H1 (cell line): ENCODE results near the gene TECRL. TPM values are rescaled to one million over a fixed set of nuclear protein-coding genes. Genes with fewer than 3 reads are reported as not detected.

ENCODE experiments used
- CTCF ChIA-PET: fragments of 300-600 bp; sonication (Branson Sonifier 250); formaldehyde crosslinking; loops from one replicate; lab custom pipeline; 2021; ENCODE audit not compliant: partially characterized antibody; lab: Charles Lee
- POLR2A ChIA-PET: fragments of 300-600 bp; sonication (Branson Sonifier 250); formaldehyde crosslinking; loops from one replicate; lab custom pipeline; 2021; ENCODE audit warnings: inconsistent platforms; ENCODE audit not compliant: partially characterized antibody; lab: Charles Lee
- DNase-seq, 2 experiments: peaks; one replicate each; pipeline versions ENCODE4 v3.0.0 to v3.0.0-alpha.2; 2010 to 2022; ENCODE audit warnings: low spot score in 2 of 2, low read depth in 1 of 2, mixed read lengths in 1 of 2
- FAIRE-seq: peaks from 2 replicates; lab custom pipeline; 2011; peaks lifted over from hg19 to GRCh38; lab: Jason Lieb, UNC
- H2AFZ ChIP-seq: 2 replicates; pipeline ENCODE4 v1.8.1; 2012; ENCODE audit warnings: low read length, inconsistent platforms
- H2AK5ac ChIP-seq: 2 replicates; pipeline ENCODE4 v1.6.1; 2013; ENCODE audit warnings: low read depth, low read length
- H2BK120ac ChIP-seq: replicated peaks from 2 replicates; pipeline ENCODE3; 2013; ENCODE audit warnings: low read depth, low read length, inconsistent platforms
- H2BK12ac ChIP-seq: 2 replicates; pipeline ENCODE4 v1.6.1; 2013; ENCODE audit warnings: low read depth, low read length
- H2BK15ac ChIP-seq: 2 replicates; pipeline ENCODE4 v1.6.1; 2013; ENCODE audit warnings: low read length
- H2BK20ac ChIP-seq: 2 replicates; pipeline ENCODE4 v1.6.1; 2013; ENCODE audit warnings: low read length
- H2BK5ac ChIP-seq: 2 replicates; pipeline ENCODE4 v1.6.1; 2013; ENCODE audit warnings: low read depth, low read length
- H3K14ac ChIP-seq: 2 replicates; pipeline ENCODE4 v1.6.1; 2013; ENCODE audit warnings: inconsistent platforms; ENCODE audit not compliant: insufficient read length
- H3K18ac ChIP-seq: 2 replicates; pipeline ENCODE4 v1.6.1; 2013; ENCODE audit warnings: low read length; ENCODE audit errors: extremely low read depth
- H3K23ac ChIP-seq: 2 replicates; pipeline ENCODE4 v1.6.1; 2013; ENCODE audit warnings: inconsistent platforms; ENCODE audit not compliant: insufficient read length
- H3K23me2 ChIP-seq: 2 replicates; pipeline ENCODE4 v1.6.1; 2013; ENCODE audit warnings: low read depth, low read length
- H3K27ac ChIP-seq: 2 replicates; pipeline ENCODE4 v1.6.1; 2011; ENCODE audit warnings: low read depth, low read length, inconsistent platforms
- H3K27me3 ChIP-seq, 4 experiments: replicated peaks in 1 of 4; 1 replicate in 1 of 4; 2 replicates in 3 of 4; pipeline versions ENCODE4 v1.6.1 to v1.8.1; 2011 to 2013; ENCODE audit warnings: low read length in 3 of 4, mild to moderate bottlenecking in 3 of 4, inconsistent platforms in 2 of 4, mixed read lengths in 2 of 4, moderate library complexity in 1 of 4; ENCODE audit not compliant: control insufficient read depth in 3 of 4, insufficient read depth in 3 of 4; ENCODE audit errors: extremely low read depth in 1 of 4
- H3K36me3 ChIP-seq, 4 experiments: 2 replicates each; pipeline versions ENCODE4 v1.6.1 to v1.8.1; 2011 to 2013; ENCODE audit warnings: mild to moderate bottlenecking in 4 of 4, low read length in 3 of 4, moderate library complexity in 2 of 4, control low read depth in 1 of 4, inconsistent platforms in 1 of 4; ENCODE audit not compliant: insufficient read depth in 4 of 4, control insufficient read depth in 2 of 4
- H3K4ac ChIP-seq: replicated peaks from 2 replicates; pipeline ENCODE3; 2013; ENCODE audit warnings: low read length, low read depth, mixed read lengths, inconsistent platforms; ENCODE audit not compliant: insufficient read length
- H3K4me1 ChIP-seq, 4 experiments: replicated peaks in 1 of 4; 1 replicate in 1 of 4; 2 replicates in 3 of 4; pipeline versions ENCODE4 v1.6.1 to v1.8.1; 2011 to 2013; ENCODE audit warnings: low read length in 3 of 4, inconsistent platforms in 2 of 4, mixed read lengths in 1 of 4; ENCODE audit not compliant: insufficient read depth in 4 of 4, control insufficient read depth in 3 of 4
- H3K4me2 ChIP-seq, 2 experiments: 2 replicates each; pipeline versions ENCODE4 v1.6.1 to v1.8.1; 2011 to 2013; ENCODE audit warnings: low read depth in 2 of 2, low read length in 2 of 2, control low read depth in 1 of 2, inconsistent platforms in 1 of 2, mild to moderate bottlenecking in 1 of 2; ENCODE audit not compliant: insufficient read depth in 1 of 2
- H3K4me3 ChIP-seq, 4 experiments: fragments of 200-600, 300-600 bp in 1 of 4; sonication (generic), shearing (Covaris generic), sonication (Bioruptor Twin) in 1 of 4; 2 replicates each; pipeline versions ENCODE4 v1.5.1 to v1.8.1; 2011 to 2016; ENCODE audit warnings: low read length in 4 of 4, low read depth in 3 of 4, control low read depth in 2 of 4, inconsistent platforms in 2 of 4, mild to moderate bottlenecking in 2 of 4, mixed read lengths in 1 of 4, moderate library complexity in 1 of 4; ENCODE audit not compliant: insufficient read depth in 2 of 4; ENCODE audit errors: extremely low read depth in 1 of 4
- H3K56ac ChIP-seq: replicated peaks from 2 replicates; pipeline ENCODE3; 2013; ENCODE audit warnings: low read depth, mild to moderate bottlenecking, mixed read lengths, low read length, inconsistent platforms; ENCODE audit not compliant: insufficient read length
- H3K79me1 ChIP-seq: 2 replicates; pipeline ENCODE4 v1.6.1; 2013; ENCODE audit warnings: low read depth, low read length, control low read depth
- H3K79me2 ChIP-seq, 2 experiments: 2 replicates each; pipeline versions ENCODE4 v1.6.1 to v1.8.1; 2012 to 2013; ENCODE audit warnings: low read length in 2 of 2, mild to moderate bottlenecking in 2 of 2, inconsistent platforms in 1 of 2; ENCODE audit not compliant: insufficient read depth in 2 of 2, control insufficient read depth in 1 of 2
- H3K9ac ChIP-seq, 4 experiments: replicated peaks in 1 of 4; 1 replicate in 1 of 4; 2 replicates in 3 of 4; pipeline versions ENCODE4 v1.6.1 to v1.8.1; 2011 to 2013; ENCODE audit warnings: low read depth in 3 of 4, low read length in 3 of 4, control low read depth in 2 of 4, mild to moderate bottlenecking in 2 of 4, moderate library complexity in 2 of 4, inconsistent platforms in 1 of 4; ENCODE audit errors: extremely low read depth in 1 of 4
- H3K9me3 ChIP-seq, 2 experiments: 2 replicates each; pipeline versions ENCODE4 v1.6.1 to v1.8.1; 2012 to 2013; ENCODE audit warnings: mild to moderate bottlenecking in 2 of 2, moderate library complexity in 2 of 2, control low read depth in 1 of 2, inconsistent platforms in 1 of 2, low read depth in 1 of 2, low read length in 1 of 2, mixed read lengths in 1 of 2; ENCODE audit not compliant: insufficient read depth in 2 of 2
- H4K20me1 ChIP-seq, 2 experiments: replicated peaks in 1 of 2; 2 replicates each; pipeline versions ENCODE3 to v1.8.1; 2011 to 2013; ENCODE audit warnings: inconsistent platforms in 2 of 2, low read length in 2 of 2, mild to moderate bottlenecking in 1 of 2; ENCODE audit not compliant: insufficient read depth in 2 of 2, control insufficient read depth in 1 of 2
- H4K5ac ChIP-seq: 2 replicates; pipeline ENCODE4 v1.6.1; 2013; ENCODE audit warnings: low read length, low read depth, mixed read lengths, inconsistent platforms; ENCODE audit not compliant: insufficient read length
- H4K8ac ChIP-seq: 2 replicates; pipeline ENCODE4 v1.8.0; 2013; ENCODE audit warnings: mild to moderate bottlenecking, moderate library complexity, low read length, inconsistent platforms; ENCODE audit not compliant: insufficient read depth; ENCODE audit errors: extremely low read depth
- H4K91ac ChIP-seq: replicated peaks from 2 replicates; pipeline ENCODE3; 2013; ENCODE audit warnings: low read length, mixed read lengths, inconsistent platforms; ENCODE audit not compliant: insufficient read length
- CEBPB ChIP-seq: IDR thresholded peaks from 2 replicates; pipeline ENCODE4 v1.6.1; 2012; ENCODE audit warnings: low read depth, low read length
- whole genome bisulfite sequencing, 2 experiments: shearing (Covaris generic) in 1 of 2; methylation state at CpG; one replicate each; pipeline versions ENCODE4 v1.1.6 to v1.1.7; 2013 to 2015; ENCODE audit warnings: low lambda C conversion rate in 2 of 2, mixed read lengths in 2 of 2, inconsistent platforms in 1 of 2, low coverage in 1 of 2, missing lambda C conversion rate in 1 of 2; ENCODE audit not compliant: insufficient replicate concordance in 2 of 2, insufficient coverage in 1 of 2, insufficient read length in 1 of 2; ENCODE audit errors: extremely low coverage in 1 of 2, missing lambda C conversion rate in 1 of 2; 5-methylcytosine and 5-hydroxymethylcytosine counted together
- polyA plus RNA-seq, 7 experiments: library from polyadenylated mRNA; depleted of rRNA in 3 of 7; stranded (reverse) in 5 of 7; unstranded in 2 of 7; fragments of >200 nt in 5 of 7; fragments of 200-250 nt in 2 of 7; gene quantifications; 1 replicate in 5 of 7; 2 replicates in 1 of 7; 4 replicates in 1 of 7; pipeline versions ENCODE4 v1.2.1 to v1.2.3, GENCODE V29; 2011 to 2013; ENCODE audit warnings: missing spikeins in 2 of 7, mixed read lengths in 2 of 7
- total RNA-seq: library from RNA; stranded (reverse); fragmentation: NEBNext Ultra II Directional; extraction: Animal tissue kit (Norgen Biotek cat#: 25700); gene quantifications from 2 replicates; pipeline ENCODE4 v1.2.1, GENCODE V29; 2021

The TECRL gene
- total and polyA plus RNA-seq, 2 of the 8 experiments (the other 6 are each of a cell fraction or from before 2014, with no cell fraction given) = not detected

- POLR2A ChIA-PET = no interaction called here
- FAIRE-seq = no peak
These were observed 23.4 kb upstream of the TECRL start for GRCh38 chr4:64432674-64433073.

More at GRCh38 chr4:64432674-64433073, 23.4 kb upstream of the TECRL start:
- no peak overlapping the region for H4K8ac ChIP-seq
- H3K56ac ChIP-seq = no peak overlapping the region
- no peak overlapping the region for H3K9ac ChIP-seq
- no peak overlapping the region for H3K4me2 ChIP-seq
- no peak overlapping the region for H2AFZ ChIP-seq
- no peak overlapping the region for H2BK15ac ChIP-seq
- H3K4me3 ChIP-seq = no peak overlapping the region
- no peaks in the 10 kb centered on the region for H3K27me3 ChIP-seq
- peaks cover 15 to 25% of the 10 kb centered on the region in 2 experiments; a peak in 3 of 4 replicates for H3K9me3 ChIP-seq
- H2AK5ac ChIP-seq = no peak overlapping the region
- no peak overlapping the region for H2BK120ac ChIP-seq
- DNase-seq = no peak
- H4K5ac ChIP-seq = no peak overlapping the region
- H3K23ac ChIP-seq = no peak overlapping the region
- H3K79me1 ChIP-seq = no peaks in the 10 kb centered on the region
- no peak overlapping the region for H2BK12ac ChIP-seq
- H3K4me1 ChIP-seq = no peaks in the 10 kb centered on the region
- H2BK20ac ChIP-seq = no peak overlapping the region
- no peaks in the 10 kb centered on the region for H4K20me1 ChIP-seq
- no peak overlapping the region for H2BK5ac ChIP-seq
- no peak overlapping the region for H3K14ac ChIP-seq
- CTCF ChIA-PET = no interaction called here
- H3K27ac ChIP-seq = no peak overlapping the region
- 98% methylated on average over 10 of the region's 10 CpGs; no CpG with 5 or more reads in 1 of the 2 experiments for WGBS, 2 experiments
- no peak overlapping the region for H3K4ac ChIP-seq
- H3K23me2 ChIP-seq = no peaks in the 10 kb centered on the region
- no peaks in the 10 kb centered on the region for H3K79me2 ChIP-seq
- TF ChIP-seq CEBPB = no peak
- H3K18ac ChIP-seq = no peak overlapping the region
- no peak overlapping the region for H4K91ac ChIP-seq
- no peaks in the 10 kb centered on the region; a peak in 1 of 8 replicates for H3K36me3 ChIP-seq
